Measurements from ENCODE around the gene ZNF345.

ZNF345 gene

DNA sequence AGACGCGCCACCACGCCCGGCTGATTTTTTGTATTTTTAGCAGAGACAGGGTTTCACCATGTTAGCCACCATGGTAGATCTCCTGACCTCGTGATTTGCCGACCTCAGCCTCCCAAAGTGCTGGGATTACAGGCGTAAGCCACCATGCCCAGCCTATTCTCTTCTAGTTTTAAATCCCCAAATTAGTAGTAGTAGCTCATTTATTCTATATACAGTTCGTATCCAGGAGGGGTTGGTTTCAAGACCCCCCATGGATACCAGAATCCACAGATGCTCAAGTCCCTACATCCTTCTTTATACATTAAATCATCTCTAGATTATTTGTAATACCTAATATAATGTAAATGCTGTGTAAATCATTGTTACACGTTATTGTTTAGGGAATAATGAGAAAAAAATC lies 67.4 kb downstream of the ZNF345 start:
- no peak for DNase-seq (ENCODE audit: low read depth)
